Stimulated activated CD8-positive, alpha-beta memory T cell treated with anti-CD3 and anti-CD28 coated beads, Interleukin-7, amount 100 ng/mL, for 1 hour (primary cell): ENCODE measurements around the gene TTBK1.

Source experiments
- DNase-seq, 2 donors: peaks; one replicate each; pipeline ENCODE4 v3.0.0-alpha.2; 2020; ENCODE audit warnings: low read depth in 2 of 2

The TTBK1 gene

GRCh38 chr6:43304882-43305281 is 61.6 kb downstream of the TTBK1 start:
- no peak for DNase-seq

DNA sequence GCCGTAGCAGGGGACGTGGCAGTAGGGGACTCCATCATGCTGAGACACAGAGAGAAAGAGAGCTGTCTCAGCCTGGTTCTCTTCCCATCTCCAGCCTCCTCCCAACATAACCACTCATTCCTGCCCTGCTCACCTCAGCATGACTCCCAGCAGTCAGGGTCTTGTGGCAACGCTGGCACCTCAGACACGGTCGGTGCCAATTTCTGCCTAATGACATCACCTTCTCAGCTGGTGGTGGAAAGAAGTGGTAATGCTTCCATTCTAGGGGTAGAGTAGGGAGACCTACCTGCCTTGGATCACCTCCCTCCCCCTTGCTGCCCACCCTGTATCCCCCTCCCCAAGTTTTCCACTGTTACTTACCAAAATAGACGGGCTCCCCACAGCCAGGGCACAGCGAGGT is 62.8 kb downstream of the TTBK1 start:
- DNase-seq: no peak

- no peak for DNase-seq
Measured at GRCh38 chr6:43307451-43308100, 64.3 kb downstream of the TTBK1 start.

DNA sequence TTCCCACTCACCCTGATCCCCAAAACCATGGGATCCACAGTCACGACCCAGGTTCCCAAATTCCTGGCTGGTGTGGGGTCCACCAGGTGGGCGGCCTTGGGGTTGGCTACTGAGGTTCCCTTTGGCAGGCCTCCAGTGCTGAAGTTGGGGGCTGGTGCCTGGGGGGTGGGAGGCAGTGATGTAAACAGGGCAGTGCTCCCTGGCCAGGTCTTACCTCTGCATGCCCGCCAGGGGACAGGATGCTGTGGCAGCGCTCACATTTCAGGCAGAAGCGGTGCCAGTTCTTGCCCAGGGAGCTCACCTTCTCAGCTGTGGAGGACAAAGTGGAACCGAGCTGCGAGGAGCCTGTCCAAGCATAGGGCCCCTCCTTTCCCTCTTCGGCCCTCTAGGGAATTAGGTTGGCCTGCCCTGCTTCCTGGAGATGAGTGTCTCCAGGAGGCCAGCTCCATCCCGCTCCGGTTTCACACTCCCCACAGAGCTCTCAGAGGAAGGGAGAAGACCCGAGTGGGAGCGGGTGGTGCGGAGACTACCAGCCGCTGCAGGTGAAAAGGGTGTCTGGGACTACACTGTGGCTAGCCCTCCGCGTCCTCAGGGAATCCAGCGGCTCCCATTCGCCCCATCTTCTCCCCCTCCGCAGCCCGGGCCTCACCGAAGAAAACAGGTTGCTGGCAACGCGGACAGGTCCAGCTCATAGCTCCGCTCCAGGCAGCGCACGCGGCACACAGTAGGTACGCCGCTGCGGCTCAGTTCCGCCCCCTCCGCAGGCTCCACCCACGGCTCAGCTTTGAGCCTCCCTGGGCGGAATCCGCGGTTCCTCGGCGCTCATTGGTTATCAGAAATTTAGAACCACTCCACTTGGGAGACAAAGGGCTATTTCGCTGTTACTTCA is 65.1 kb downstream of the TTBK1 start, which contains the start of gene CRIP3:
CRIP3 (minus strand) TSS at position 726 of the 889 bp plus-strand sequence; CDS start at position 692, 34 bp downstream.
- DNase-seq: peak; percentile 5 to 21

DNA sequence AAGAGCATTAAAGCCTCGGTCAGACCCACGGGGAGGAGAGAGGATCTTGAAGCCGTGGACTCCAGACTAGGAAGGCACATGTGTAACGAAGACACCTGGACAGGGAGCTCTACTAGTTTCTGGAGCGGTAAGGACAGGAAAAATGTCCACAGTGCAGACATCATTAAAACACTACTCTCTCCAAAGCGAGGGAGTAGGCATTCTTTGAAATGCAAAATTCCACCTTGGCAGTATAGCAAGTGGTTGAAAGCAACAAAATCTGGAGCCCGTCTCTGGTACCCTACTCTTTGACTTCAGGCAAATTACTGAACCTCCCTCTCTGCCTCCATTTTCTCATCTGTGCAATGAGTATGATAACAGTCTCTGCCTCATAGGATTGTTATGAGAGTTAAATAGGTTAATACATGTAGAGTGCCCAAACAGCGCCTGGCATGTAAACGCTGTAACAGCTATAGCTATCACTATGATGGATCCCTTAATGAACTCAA is 65.8 kb downstream of the TTBK1 start:
- no peak for DNase-seq

DNA sequence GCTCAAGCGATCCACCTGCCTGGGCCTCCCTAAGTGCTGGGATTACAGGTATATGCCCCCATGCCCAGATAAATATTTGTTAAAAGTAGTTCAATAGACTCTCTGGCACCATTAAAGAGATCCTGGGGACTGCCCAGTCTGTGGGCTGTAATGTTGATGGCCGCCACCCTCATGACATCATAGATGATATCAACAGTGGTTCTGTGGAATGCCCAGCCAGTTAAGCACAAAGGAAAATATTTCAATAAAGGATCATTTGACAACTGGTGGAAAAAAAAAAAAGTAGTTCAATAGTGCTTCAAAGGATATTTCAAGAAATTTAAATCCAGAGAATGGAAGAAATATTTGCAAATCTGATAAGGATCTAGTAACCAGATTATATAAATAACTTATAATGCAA is 66.9 kb downstream of the TTBK1 start:
- no peak for DNase-seq

GRCh38 chr6:43310624-43311023 is 67.3 kb downstream of the TTBK1 start:
- no peak for DNase-seq

DNA sequence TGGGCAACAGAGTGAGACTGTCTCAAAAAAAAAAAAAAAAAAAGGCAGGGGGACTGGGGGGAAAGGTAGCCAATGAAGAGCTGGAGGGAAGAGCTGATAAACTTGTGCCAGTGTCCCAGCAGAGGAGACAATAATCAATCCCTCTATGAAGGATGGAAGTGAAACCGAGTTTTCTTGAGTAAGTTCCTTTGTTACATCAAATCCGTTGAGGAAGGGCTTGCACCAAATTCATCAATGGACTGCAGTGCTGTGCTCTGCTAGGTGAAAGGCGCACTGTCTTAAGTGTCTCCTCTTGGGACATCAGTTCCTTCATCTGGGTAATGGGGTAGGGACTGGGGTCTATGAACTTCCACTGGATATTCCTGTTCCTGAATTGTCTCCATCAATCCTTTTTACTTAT is 68.4 kb downstream of the TTBK1 start:
- DNase-seq: no peak

GRCh38 chr6:43313813-43314212 is 70.5 kb downstream of the TTBK1 start:
- no peak for DNase-seq

DNA sequence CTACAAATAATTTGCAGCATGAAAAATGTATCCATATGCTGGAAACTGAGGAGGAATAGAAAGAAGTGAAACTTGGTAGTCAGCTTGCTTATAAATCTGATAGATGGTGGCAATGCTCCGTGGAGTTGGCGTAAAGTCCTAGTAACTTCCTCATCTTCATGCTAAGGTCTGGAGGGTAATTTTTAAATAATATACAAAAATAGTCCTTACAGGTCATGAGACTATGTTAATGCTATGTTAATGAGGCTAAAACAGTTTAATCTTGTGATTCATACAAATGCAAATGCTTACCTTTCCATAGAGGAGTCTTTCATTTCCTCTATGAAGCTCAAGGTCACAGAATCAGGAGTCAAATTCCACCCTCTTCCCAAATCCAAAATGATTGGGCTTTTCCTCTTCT is 74.7 kb downstream of the TTBK1 start:
- no peak for DNase-seq

DNA sequence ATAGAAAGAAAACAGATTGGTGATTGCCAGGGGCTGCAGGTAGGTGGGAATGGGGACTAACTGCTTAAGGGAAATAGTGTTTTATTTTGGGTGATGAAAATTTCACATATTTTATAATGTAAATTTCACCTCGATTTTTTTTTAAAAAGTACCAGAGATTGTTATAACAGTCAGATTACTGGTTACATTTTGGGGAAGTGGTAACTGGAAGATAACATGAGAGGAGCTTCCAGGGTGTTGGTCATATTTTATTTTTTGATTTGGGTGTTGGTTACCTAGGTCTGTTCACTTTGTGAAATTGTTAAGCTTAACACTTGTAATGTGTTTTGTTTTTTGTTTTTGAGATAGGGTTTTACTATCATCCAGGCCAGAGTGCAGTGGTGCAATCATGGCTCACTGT is 82.6 kb downstream of the TTBK1 start:
- no peak for DNase-seq

- no peak for DNase-seq
Measured at GRCh38 chr6:43328528-43328927, 85.2 kb downstream of the TTBK1 start.

DNA sequence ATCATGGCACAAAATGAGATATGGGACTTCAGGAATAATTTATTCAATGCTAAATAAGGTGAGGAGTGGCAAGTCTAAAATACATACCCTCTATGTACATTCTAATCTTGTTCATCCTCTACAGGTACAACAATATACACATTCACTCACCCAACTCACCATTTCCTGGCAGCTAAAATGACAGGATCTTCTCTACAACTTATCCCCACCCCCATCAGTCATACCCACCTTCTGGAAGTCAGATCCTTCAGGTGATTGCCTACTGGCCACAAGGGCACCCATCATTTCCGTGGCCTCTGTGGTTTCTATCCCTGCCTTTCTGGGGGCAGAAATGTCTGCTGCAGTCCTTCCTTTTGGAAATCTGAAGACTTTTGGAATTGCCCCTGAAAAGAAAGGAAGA is 88.2 kb downstream of the TTBK1 start:
- no peak for DNase-seq

- DNase-seq: no peak
Measured at GRCh38 chr6:43331891-43332290, 88.6 kb downstream of the TTBK1 start.

GRCh38 chr6:43334466-43335095 is 91.3 kb downstream of the TTBK1 start:
- no peak for DNase-seq

DNA sequence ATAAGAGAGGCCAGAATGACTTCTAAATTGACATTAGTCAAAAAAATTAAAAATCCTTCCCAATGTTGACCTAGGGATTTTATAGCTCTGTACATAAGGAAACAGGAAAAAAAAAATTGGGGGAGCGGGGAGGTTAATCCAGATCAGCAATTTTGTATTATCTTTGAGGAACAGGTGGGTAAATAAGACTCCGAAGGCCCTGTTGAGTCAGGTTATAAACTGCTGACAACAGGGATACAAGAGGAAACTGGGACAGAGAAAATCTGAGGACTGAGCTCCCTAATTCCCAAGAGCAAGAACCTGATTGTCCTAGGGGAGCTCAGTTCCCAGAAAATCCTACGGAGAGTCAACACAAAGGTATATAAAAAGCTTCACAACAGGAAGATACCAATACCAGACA is 92.2 kb downstream of the TTBK1 start:
- DNase-seq: no peak

GRCh38 chr6:43336382-43336781 is 93.1 kb downstream of the TTBK1 start:
- DNase-seq: no peak
